Measurements from ENCODE around the gene IMMP2L. TPM values are rescaled to one million over a fixed set of nuclear protein-coding genes. Genes with fewer than 3 reads are reported as not detected.

Gene IMMP2L
- total RNA-seq, 1 donor from 2014 or later = 16.7 TPM

DNA sequence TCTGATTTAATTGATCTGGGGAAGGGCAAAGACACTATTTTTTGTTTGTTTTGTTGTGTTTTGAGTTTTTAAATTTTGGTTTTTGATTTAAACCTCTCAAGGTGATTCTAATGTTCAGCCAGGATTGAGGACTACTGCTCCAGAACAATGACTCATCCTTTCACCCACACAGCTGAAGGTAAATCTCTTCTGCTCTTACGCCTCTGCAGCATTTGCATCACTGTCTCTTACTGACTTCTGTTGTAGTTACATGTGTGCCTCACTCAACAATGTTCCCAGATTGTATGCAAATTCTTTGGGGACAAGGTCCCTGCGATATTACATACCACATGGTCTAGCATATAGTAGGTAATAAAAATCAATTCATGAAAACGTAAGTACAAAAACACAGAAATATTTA lies 938.9 kb downstream of the IMMP2L start:
- no peak for DNase-seq (ENCODE audit: low spot score)
- intact Hi-C loops (cut with DNase I) = no loop called here

DNA sequence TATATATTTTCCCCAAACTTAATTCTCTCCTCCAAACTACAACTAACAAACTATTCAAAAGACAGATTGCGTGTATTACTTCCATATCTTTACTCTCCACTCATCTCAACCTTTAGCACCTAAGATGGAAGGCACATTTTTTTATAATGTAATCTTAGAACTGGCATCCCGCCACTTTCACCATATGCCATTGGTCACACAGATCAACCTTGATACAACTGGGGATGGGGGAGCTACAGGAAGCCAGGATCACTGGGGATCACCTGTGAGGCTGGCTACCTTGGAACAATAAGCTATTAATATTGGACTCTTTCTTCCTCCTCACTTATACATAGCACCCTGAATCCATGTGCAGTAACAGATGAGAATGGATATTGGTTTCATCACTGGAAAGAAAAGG lies 941.0 kb downstream of the IMMP2L start:
- intact Hi-C loops (cut with DNase I) = no loop called here
- no peak for DNase-seq (ENCODE audit: low spot score)

- intact Hi-C loops (cut with DNase I) = no loop called here
- DNase-seq (ENCODE audit: low spot score) = no peak
Observed at GRCh38 chr7:110620110-110620735, 942.1 kb downstream of the IMMP2L start.
